Fibroblast of skin of left quadriceps (primary cell): ENCODE results near the gene NUP62CL.

Source experiments
- DNase-seq, 2 experiments: peaks; one replicate each; pipeline ENCODE4 v3.0.0-alpha.2; 2013; ENCODE audit warnings: low read depth in 2 of 2

NUP62CL gene

DNA sequence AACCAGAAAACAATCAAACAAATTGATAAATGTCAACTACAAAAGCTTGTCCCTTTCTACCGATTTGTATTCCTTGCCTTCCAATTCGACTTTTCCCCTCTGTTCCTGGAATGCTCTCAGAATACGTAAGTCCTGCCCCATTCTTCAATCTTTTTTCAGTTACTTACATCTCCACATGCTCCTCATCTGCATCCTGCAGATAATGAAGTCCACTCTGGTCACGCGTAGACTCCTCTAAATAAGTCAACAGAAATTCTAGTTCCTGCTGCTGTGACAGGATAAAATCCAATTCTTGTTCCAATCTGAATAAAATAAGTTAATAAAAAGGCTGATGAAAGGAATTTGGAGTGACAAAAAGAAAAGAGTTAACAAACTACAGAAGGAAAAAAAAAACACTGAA lies 53.2 kb downstream of the NUP62CL start:
- DNase-seq: no peak

DNA sequence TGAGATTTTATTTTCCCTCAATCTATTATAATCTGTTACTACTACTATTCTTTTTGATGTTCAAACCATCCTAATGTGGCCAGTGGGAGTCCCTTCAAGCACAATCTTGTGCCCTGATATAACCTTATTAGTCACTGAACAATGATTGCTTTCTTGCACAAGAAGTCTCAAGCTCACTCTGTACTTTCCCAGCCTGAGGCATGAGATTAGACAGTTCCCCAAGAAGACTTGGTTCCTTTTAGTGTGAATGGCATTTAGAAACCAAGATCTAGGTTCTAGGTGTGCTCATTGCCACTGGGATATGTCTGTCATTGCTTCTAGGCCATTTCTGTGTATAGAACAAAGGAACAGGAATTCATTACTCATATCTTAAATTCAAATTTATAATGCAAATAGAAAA lies 59.6 kb downstream of the NUP62CL start:
- DNase-seq: no peak

DNA sequence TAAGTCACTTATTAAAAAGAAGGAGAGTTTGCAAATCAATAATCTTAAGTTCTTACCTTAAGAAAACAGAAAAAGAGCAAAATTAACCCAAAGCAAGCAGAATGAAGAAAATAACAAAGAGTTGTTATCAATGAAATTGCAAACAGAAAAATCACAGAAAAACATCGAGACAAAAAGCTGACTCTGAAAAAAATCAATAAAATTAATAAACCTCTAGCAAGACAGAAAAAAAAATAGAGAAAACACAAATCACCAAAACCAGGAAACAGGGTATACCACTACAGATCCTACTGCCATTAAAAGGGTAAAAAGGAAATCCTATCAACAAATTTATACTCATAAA lies 70.3 kb downstream of the NUP62CL start:
- no peak for DNase-seq

DNA sequence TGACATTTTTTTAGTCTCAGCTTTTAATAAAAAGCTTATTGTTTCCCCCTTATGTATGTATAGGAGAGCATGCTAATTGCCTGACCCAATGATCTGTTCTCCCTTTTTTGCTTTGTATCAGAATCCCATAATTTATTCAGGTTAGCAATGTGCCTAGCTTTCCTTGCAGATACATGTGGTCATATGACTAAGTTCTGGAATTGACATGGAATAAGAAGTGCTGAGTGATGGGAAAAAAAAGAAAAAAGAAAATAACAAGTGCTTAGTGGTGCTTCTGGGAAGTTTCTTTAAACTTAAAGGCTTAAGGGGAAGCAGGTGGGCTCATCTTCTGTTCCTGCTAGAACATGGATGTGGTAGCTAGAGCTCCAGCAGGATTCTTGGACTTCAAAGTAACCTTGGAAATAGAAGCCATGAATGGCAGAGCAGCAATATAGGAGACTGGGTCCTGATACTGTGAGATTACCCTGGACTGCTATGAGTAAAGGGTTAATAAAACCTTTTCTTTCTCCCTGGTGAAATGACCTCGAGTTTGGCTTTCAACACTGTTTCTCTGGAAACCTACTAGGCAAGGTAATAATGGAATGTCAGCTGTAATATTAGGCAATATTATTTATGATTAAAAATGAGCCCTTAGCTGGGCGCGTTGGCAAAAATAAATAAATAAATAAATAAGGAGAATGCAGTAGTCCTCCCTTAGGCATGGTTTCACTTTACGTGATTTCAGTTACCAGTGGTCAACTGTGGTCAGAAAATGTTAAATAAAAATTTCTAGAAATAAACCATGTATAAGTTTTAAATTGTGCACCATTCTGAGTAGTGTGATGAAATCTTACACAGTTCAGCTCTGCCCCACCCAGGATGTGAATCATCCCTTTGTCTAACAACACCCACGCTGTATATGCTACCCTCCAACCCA lies 70.9 kb downstream of the NUP62CL start:
- DNase-seq: peak in 1 of 2 experiments; percentile 14

DNA sequence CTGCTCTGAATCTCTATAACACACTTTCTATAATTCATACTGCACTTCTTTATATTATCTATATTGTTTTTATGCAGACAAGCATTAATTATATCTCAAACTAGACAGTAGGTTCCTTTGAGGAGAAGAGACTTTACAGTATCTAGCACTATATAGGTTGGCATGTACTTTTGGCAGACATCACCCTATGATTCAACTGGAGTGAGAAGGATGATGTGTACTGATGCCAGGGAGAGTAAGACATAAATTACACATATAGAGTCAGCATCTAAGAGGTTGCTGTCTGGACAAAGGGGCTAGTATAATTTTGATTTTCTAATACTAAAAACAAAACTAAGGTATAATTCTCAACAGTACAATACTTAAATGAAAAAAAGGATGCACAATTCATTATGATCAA lies 82.5 kb downstream of the NUP62CL start:
- DNase-seq: no peak

DNA sequence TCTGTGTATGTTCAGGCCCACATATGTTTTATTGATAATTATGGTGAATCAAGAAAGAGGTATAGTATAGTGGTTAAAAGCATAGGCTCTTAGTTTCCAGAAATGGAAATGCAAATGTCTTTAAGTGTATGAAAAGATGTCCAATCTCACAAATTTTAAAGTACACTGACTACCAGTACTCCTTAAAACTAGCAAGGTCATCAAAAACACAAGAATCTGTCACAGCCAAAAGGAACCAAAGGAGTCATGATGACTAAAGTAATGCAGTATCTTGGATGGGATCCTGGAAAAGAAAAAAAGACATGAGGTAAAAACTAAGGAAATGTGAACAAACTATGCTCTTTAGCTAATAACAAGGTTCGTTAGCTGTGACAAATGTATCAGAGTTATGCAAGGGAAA lies 87.0 kb downstream of the NUP62CL start:
- DNase-seq: no peak

DNA sequence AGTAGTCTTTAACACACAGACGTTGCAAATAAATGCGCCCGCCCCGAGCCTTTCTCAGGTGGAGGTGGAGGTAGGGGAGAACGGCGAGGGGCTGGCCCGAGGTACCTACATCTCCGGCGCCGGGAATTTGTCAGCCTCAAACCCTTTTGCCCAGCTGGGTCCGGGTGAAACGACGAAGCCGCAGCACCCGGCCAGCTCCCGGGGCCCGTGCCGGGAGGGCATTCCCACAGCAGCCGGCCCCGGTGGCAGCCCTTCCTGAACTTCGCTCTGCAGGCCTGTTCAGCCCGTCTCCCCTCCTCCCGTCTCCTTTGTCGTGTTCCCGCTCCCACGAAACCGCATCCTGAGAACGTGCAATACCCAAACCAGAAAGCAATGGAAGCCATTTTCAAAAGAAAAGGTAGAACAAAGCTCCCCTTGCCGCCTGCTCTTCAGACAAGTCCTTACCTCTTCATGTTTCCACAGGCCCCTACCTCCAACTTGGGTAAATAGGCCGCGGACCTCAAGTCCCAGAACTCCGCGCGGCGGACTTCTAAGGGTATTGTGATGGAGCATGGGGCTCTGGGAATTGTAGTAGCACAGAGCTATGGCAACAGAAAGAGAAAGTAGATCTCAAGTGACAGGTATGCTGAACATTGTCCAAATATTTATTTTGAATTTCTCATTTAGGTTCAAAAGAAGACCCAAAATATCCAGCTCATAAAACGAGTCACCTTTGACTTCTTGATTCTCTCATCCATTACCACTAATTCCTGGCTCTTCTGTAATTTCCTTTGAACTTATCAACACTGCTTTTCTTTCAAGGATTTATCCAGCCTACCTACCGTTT lies 87.7 kb downstream of the NUP62CL start, which contains the start of gene RBM41:
TSS of gene RBM41 (minus strand) at position 501 of the 826 bp plus-strand sequence. CDS start at position 452, 49 bp downstream.
- peak; percentile 33 to 40 for DNase-seq

DNA sequence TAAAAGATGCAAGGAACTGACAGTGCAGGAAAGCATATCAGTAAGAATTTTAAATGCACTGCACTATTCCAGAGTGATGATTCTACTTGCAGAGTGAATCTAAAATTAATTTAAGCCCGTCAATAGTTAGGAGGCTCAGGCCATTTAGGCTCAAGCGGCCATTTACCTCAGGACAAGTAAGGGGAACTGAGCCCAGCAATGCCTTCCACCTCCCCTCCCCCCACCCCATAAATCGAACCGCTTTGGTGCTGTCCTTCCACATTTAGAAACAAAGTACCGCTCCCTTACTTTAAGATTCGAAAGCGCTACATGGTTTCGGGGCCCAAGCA lies 88.3 kb downstream of the NUP62CL start:
- DNase-seq: no peak

DNA sequence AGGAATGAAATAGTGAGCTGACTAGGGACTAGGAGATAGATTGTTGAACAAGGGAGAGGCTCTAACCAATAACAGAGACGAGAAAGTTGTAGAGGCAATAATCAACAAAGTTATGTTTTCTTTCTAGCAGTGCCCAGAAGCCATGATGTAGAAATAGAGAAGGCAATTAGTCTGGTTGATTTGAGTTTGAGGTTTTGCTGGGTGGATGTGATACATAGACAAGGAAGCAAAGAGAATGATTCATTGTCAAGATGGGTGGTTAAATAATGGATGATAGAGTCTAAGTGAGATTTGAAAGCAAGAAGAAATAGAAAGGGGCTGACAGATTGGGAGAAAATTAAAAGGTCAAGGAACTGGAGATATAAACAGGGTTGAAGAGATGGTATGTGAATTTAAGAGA lies 98.8 kb downstream of the NUP62CL start:
- DNase-seq: no peak

DNA sequence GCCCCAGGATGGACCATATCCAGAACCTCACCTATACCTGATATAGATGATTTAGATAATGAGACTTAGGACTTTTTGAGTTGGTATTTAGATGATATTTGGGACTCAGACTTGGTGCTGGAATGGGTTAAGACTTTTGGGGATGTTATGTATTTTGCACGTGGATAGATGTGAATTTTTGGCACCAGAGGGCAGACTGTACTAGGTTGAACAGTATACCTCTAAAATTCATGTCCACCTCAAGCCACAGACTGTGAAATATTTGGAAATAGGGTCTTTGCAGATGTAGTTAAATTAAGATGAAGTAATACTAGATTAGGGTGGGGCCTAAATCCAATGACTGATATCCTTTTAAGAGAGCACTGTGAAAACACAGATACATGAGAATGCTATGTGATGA lies 103.3 kb downstream of the NUP62CL start:
- no peak for DNase-seq

DNA sequence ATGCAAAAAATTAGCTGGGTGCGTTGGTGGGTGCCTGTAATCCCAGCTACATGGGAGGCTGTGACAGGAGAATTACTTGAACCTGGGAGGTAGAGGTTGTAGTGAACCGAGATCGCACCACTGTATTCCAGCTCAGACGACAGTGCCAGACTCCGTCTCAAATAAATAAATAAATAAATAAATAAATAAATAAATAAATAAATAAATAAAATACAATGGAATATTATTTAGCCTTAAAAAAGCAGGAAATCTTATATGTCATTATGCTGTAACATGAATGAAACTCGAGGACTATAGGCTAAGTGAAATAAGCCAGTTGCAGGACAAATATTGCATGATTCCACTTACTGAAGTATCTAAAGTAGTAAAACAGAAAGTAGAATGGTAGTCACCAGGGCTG lies 130.1 kb downstream of the NUP62CL start:
- no peak for DNase-seq
